ENCODE results near the gene DNAH14.

Gene DNAH14

GRCh38 chr1:225258811-225259210, 329.3 kb downstream of the DNAH14 start:
- H3K27ac ChIP-seq (ENCODE audit: extremely low read depth, low read depth, low read length), result no peak overlapping the region
- CTCF ChIA-PET, result no interaction called here

GRCh38 chr1:225259542-225259941, 330.1 kb downstream of the DNAH14 start:
- ChIA-PET POLR2A (no interaction called here), CTCF (no interaction called here)
- H3K27ac ChIP-seq (ENCODE audit: extremely low read depth, low read depth, low read length), result no peak overlapping the region
- no peaks in the 10 kb centered on the region for H3K4me1 ChIP-seq (ENCODE audit: control insufficient read depth, insufficient read depth, low read length)
- no peaks in the 10 kb centered on the region for H3K9me3 ChIP-seq (ENCODE audit: control insufficient read depth, insufficient read depth, low read depth, low read length)
- H3K4me3 ChIP-seq (ENCODE audit: low read depth, low read length), result no peak overlapping the region
- no peaks in the 10 kb centered on the region for H3K36me3 ChIP-seq (ENCODE audit: control insufficient read depth in 2 of 2, insufficient read depth in 1 of 2, low read length in 2 of 2)
- TF ChIP-seq GLIS1 (tag by site-specific recombination; IDR thresholded peaks at IDR 0.05) (no peak), GLIS2 (tag by site-specific recombination; IDR thresholded peaks at IDR 0.05) (no peak), IKZF3 (tag by site-specific recombination; IDR thresholded peaks at IDR 0.05) (no peak), ZNF10 (tag by site-specific recombination; IDR thresholded peaks at IDR 0.05) (no peak), ZNF560 (tag by site-specific recombination; IDR thresholded peaks at IDR 0.05; ENCODE audit: borderline replicate concordance) (no peak), SP7 (tag by site-specific recombination; IDR thresholded peaks at IDR 0.05) (no peak), ZNF621 (tag by site-specific recombination; IDR thresholded peaks at IDR 0.05) (no peak), ZNF624 (tag by site-specific recombination; IDR thresholded peaks at IDR 0.05) (no peak), ZNF501 (tag by site-specific recombination; IDR thresholded peaks at IDR 0.05) (no peak), ZNF549 (tag by site-specific recombination; IDR thresholded peaks at IDR 0.05) (no peak), ZNF623 (tag by site-specific recombination; IDR thresholded peaks at IDR 0.05) (no peak), ELK4 (IDR thresholded peaks at IDR 0.05; ENCODE audit: borderline replicate concordance, low read depth, low read length) (no peak), ZNF148 (tag by site-specific recombination; IDR thresholded peaks at IDR 0.05; ENCODE audit: borderline replicate concordance) (no peak)
- TF ChIP-seq, protein P1, sequence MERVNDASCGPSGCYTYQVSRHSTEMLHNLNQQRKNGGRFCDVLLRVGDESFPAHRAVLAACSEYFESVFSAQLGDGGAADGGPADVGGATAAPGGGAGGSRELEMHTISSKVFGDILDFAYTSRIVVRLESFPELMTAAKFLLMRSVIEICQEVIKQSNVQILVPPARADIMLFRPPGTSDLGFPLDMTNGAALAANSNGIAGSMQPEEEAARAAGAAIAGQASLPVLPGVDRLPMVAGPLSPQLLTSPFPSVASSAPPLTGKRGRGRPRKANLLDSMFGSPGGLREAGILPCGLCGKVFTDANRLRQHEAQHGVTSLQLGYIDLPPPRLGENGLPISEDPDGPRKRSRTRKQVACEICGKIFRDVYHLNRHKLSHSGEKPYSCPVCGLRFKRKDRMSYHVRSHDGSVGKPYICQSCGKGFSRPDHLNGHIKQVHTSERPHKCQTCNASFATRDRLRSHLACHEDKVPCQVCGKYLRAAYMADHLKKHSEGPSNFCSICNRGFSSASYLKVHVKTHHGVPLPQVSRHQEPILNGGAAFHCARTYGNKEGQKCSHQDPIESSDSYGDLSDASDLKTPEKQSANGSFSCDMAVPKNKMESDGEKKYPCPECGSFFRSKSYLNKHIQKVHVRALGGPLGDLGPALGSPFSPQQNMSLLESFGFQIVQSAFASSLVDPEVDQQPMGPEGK (tag by site-specific recombination; IDR thresholded peaks at IDR 0.05), result no peak

More at GRCh38 chr1:225258811-225259210, 329.3 kb downstream of the DNAH14 start:
- no peaks in the 10 kb centered on the region for H3K9me3 ChIP-seq (ENCODE audit: control insufficient read depth, insufficient read depth, low read depth, low read length)
- no peaks in the 10 kb centered on the region for H3K4me1 ChIP-seq (ENCODE audit: control insufficient read depth, insufficient read depth, low read length)
- no peaks in the 10 kb centered on the region for H3K36me3 ChIP-seq (ENCODE audit: control insufficient read depth in 2 of 2, insufficient read depth in 1 of 2, low read length in 2 of 2)
- H3K4me3 ChIP-seq (ENCODE audit: low read depth, low read length), result no peak overlapping the region
- POLR2A ChIA-PET, result no interaction called here
- TF ChIP-seq TRIM28 (IDR thresholded peaks at IDR 0.05; ENCODE audit: borderline replicate concordance, low read length), result no peak
- TF ChIP-seq ZNF747 (tag by site-specific recombination; IDR thresholded peaks at IDR 0.05), result no peak
- no peak for TF ChIP-seq ZNF350 (tag by site-specific recombination; IDR thresholded peaks at IDR 0.05)
- TF ChIP-seq ZBTB21 (tag by site-specific recombination; IDR thresholded peaks at IDR 0.05), result no peak
- no peak for TF ChIP-seq ZNF391 (tag by site-specific recombination; IDR thresholded peaks at IDR 0.05; ENCODE audit: borderline replicate concordance, low read depth)
- TF ChIP-seq, protein P2, sequence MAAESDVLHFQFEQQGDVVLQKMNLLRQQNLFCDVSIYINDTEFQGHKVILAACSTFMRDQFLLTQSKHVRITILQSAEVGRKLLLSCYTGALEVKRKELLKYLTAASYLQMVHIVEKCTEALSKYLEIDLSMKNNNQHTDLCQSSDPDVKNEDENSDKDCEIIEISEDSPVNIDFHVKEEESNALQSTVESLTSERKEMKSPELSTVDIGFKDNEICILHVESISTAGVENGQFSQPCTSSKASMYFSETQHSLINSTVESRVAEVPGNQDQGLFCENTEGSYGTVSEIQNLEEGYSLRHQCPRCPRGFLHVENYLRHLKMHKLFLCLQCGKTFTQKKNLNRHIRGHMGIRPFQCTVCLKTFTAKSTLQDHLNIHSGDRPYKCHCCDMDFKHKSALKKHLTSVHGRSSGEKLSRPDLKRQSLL (tag by site-specific recombination; IDR thresholded peaks at IDR 0.05), result no peak
- no peak for TF ChIP-seq ZNF768 (tag by site-specific recombination; IDR thresholded peaks at IDR 0.05)
- no peak for TF ChIP-seq ZXDB (tag by site-specific recombination; IDR thresholded peaks at IDR 0.05)
- no peak for TF ChIP-seq ZNF792 (tag by site-specific recombination; IDR thresholded peaks at IDR 0.05)
- TF ChIP-seq ZNF76 (tag by site-specific recombination; IDR thresholded peaks at IDR 0.05; ENCODE audit: borderline replicate concordance, low read depth), result no peak
- no peak for TF ChIP-seq TSHZ1 (tag by site-specific recombination; IDR thresholded peaks at IDR 0.05; ENCODE audit: borderline replicate concordance)
